Measurements from ENCODE around the gene EPHA2.
"Not testable (repeated sequence)": the region's sequence is repeated elsewhere in the genome, so short reads cannot be mapped to it uniquely, and the experiment has no call there.

Gene EPHA2

DNA sequence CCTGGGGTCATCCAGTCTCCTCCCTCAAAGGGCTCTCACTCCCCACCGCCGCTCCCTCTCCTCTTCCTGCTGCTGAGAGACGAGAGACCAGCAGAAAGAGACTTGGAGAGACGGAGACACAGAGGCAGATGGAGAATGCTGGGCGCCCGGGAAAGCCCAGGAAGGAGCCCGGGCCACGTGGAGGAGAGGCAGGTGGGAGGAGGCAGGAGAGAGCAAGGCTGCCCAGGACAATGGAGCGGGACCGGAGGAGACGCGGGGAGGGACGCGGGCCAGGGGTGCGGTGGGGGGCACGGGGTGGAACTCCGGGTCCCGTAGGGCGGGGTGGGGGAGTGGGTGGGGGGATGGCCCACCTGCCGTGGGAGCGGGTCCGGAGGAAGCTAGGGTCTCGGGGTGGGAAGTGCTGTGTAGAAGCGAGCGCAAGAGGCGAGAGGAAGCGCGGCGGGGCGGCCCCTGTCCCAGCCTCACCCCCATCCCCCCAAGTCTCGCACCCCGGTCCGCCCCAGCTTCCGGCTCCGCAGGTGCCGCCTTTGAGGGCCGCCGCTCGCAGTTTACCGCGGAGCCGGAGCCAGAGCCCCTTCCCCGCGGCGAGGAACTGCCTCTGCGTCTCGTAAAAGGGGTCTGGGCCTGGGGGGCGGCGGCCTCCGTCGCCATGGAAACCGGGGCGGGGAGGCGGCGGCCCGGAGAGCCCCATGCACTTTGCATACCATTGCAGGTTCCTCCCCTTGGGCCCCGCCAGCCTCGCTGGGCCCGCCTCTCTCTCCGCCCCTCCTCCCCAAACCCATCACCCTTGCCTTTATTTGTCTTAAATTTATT, 11.7 kb upstream of the EPHA2 start:
- peak in 2 of 3 donors; percentile 20 to 48 for DNase-seq (ENCODE audit: low read depth in 3 of 3)

DNA sequence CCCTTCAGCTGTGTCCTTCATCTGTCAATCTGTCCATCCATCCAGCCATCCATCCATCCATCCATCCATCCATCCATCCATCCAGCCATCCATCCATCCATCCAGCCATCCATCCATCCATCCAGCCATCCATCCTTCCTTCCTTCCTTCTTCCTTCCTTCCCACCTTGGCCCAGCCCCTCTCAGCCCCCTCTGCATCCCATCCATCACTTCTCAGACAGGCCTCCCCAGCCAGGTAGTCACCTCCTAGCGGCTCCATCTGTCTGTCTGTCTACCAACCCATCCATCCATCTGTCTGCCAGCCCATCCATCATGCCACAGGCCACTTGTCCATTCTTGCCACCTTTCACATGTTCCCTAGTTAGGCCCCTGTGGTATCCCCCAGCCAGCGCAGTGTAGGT, 10.2 kb upstream of the EPHA2 start:
- no peak for DNase-seq (ENCODE audit: low read depth in 3 of 3)

DNA sequence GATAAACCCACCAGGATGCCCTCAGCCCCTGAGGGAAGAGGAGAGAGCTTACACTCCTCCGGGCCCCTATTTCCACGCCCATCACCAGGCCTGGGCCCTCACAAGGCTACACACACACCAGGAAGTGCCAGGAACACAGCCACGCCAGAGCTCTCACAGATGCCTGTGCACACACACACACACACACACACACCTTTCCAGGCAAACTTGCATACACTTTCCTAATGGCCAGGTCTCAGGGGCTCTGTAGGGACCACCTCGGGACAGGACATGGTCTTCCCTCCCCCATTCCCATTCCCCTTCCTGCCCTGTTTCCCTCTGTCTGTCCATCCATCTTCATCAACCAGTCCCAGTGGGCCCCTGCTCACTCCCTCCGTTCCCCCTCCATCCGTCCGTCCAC, 9.7 kb upstream of the EPHA2 start:
- DNase-seq (ENCODE audit: low read depth in 3 of 3), result no peak

DNA sequence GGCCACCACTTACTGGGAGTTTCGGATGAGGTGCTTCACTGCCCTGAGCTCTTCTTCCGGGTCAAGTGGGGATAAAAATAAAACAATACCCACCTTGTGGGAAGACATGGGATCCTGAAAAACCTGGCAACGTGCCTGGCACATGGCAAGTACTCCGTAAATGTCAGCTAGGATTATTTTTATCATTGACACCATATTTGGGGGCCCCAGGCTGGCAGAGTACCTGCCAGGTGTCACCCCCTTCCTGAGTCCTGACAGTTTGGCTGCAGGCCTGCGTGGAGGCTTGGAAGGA, 9.2 kb upstream of the EPHA2 start:
- no peak for DNase-seq (ENCODE audit: low read depth in 3 of 3)

DNA sequence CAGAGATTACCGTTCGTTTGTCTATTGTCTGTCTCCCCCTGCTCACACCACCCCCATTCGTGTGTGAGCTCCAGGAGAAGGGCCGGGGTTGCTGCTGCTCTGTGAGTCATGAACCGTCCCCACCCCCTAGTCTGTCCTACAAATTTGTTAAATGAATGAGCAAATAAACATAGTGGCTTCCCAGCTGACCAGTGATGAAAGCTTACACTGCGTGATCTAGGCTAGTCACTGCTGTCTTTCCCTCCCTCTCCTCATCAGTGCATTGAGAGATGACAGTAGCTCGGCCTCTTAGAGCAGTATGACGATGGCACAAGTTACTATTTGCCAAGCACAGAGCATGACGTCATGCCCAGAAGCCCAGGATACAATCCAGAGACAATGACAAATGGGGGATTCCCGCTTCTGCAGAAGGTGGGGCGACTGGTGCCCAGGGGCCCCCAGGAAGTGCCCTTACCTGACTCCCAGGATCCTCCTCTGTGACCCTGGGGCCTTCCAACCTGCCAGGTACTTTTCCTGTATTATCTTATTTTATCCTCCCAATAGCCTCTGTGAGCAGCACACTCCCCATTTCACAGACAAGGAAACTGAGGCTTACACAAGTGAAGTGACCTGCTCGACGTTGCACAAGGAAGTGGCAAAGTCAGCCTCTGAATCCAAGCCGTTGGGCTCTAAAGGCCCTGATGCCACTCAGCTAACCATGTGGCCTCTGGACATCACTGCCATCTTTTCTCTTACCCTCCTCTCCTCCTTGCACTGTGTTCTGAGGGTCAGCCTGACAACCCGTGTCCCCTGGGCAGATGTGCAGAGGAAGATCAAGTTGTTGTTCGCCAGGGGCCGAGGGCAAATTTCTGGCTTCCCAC, 8.6 kb upstream of the EPHA2 start:
- no peak for DNase-seq (ENCODE audit: low read depth in 3 of 3)

DNA sequence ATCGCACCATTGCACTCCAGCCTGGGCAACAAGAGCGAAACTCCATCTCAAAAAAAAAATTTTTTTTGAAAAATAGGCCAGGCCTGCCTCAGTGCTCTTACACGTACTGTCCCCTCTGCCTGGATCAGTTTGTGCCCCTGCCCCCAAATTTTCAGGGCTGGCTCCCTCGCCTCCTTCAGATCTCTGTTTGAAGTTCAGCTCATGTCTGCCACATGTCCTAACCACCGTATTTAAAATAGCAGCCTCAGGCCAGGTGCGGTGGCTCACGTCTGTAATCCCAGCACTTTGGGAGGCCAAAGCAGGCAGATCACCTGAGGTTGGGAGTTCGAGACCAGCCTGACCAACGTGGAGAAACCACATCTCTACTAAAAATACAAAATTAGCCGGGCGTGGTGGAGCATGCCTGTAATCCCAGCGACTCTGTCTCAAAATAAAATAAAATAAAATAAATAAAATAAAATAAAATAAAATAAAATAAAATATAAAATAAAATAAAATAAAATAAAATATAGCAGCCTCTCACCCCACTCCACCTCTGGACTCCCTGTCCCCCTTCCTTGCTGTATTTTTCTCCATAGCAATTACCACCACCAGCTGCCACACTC, 7.8 kb upstream of the EPHA2 start:
- DNase-seq (ENCODE audit: low read depth in 3 of 3), result not testable (repeated sequence)

DNA sequence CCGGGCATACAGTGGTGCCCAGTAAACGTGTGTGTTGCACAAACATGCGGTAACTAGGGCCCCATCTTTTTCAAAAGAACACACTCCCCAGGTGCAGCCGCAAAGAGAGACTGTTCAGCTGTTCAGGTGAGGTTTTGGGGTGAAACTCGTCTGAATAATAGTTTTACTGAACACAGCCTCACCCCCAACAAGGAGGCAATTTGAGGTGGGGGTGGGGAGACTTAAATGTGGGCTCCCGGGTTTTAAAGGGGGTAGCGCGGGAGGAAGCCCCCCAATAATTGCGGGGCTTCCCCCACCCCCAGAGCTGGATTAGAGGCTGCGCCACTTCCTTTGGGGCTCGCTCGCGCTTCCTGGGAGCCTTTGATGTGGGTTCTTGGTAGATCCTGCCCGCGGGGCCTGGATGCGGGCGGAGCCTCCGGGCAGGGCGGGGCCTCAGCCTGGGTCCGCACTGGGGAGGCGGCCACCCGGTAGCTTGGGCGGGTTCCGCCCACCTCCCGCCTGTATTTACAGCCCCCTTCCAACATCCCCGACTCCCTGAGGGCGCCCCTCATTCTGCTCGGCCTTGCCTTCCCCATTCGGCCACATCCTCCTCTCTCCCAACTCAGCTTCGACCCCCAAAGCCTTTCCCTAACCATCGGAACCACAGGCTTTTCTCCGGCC, 6.4 kb upstream of the EPHA2 start:
- DNase-seq (ENCODE audit: low read depth in 3 of 3), result peak in 2 of 3 donors; percentile 24 to 27

DNA sequence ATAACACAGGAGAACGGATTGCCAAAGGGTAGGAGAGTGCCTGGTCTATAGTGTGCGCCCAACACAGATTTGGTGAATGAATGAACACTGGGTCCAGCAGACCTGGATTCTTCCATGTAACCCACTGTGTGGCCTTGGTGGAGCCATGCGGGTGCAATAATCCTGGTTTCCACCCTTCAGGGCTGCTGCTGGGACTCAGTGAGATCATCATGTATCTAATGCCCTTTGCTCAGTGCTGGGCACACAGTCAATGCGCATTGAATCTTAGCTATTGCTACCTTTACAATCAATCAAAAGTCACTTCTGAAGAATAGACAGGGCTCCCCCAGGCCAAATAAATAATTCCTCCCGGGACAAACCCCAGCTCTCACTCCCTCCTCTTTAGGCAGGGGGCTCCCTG, 5.8 kb upstream of the EPHA2 start:
- no peak for DNase-seq (ENCODE audit: low read depth in 3 of 3)

DNA sequence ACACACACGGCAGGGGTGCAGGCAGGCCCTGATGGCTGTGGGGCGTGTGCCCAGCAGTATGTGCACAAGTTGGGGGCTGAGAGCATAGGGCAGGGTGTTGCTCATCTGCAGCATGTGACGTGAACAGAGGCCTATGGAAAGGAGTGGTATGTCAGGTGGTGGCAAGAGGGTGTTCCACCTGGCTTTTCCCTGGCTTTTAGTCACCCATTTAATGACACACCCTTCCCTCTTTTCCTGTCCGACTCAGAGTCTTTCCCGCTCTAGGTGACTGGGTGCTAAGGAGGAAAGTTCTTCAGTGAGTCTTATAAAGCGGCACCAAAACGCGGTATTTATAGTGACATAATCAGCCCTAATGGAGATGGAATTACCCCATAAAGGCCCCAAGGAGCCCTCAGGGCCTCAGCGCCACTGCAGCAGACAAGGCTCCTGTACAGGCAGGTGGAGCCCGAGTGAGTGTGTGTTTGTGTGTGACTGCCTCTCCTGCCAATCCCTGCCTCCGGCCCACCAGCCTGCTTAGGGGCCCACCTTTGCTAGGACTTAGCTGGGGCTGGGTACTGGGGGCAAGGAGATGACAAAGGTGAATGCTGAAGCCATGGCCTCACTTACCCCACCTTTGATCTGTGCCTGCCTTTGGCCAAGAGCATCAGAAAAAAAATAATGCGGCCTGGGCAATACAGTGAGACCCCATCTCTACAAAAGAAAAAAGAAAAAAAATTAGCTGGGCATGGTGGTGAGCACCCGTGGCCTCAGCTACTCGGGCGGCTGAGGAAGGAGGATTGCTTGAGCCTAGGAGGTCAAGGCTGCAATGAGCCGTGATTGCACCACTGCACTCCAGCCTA, 3.3 kb upstream of the EPHA2 start:
- no peak for DNase-seq (ENCODE audit: low read depth in 3 of 3)

DNA sequence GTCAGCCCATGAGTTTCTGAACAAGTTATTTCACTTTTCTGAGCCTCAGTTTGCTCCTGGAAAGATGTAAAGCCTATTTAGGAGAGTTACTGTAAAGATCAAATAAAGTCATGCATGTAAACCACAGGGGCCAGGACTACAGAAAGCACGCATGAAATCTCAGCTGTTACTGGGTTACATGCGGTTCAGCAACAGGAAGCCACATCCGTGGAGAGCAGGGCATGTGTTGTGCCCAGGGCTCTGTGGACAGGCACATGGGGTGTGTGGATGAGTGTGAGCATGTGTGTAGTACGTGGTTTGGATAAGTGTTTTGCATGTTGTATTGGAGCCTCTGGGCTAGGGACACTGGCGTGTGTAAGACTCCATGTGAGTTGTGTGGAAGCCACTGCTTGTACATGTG, 2.2 kb upstream of the EPHA2 start:
- no peak for DNase-seq (ENCODE audit: low read depth in 3 of 3)

DNA sequence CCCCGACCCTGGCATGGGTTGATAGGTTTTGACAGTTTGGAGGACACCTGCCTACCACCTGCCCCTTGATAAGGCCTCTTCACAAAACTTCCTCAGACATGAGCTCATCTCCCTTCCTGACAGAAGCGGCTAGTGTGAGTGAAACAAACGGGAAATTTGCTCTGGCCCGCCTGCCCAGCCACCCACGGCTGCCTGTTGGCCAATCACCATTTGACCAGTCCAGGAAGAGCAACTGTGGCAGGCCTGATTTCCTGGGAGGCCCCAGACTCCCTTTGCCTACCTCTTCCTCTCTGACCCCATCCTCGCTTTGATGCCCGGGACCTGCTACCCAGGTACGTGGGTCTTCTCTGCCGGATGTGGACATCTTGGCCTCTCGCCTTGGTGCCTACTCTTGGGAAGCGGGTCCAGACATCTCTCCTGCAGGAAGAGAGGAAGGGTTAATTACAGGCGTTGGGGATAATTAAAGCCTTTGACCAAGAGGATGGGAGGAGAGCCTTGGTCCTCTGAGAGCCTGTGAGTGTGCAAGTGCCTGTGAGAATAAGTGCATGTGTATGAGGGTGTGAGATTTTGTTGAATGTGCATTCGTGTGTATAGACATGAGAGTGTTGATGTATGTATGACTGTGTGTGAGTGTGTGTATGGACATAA, 1.1 kb upstream of the EPHA2 start:
- no peak for DNase-seq (ENCODE audit: low read depth in 3 of 3)

DNA sequence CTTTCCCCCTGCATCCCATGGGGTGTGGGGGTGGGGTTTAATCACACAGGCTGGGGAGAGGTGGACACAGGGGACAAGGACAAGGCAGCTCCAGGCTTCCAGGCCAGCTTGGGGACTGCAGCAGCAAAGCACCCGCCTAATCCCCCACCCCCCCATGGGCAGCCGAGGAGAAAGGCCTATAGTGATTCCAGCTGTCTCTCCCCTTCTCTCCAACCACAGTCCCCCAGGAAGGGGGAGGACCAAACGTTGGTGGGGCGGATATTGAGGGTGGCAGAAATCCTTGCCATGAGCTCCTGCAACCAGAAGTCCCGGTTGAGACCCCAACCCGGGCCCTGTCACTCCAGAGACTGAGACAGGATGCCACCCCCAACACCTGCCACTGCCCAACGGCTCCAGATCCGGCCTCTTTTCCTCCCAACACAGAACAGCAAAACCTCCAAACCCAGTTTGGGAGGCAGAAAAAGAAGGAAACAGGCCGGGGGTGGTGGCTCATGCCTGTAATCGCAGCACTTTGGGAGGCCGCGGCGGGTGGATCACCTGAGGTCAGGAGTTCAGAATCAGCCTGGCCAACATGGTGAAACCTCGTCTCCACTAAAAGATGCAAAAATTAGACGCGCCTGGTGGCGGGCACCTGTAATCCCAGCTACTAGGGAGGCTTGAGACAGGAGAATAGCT, 1.7 kb downstream of the EPHA2 start:
- no peak for DNase-seq (ENCODE audit: low read depth in 3 of 3)

DNA sequence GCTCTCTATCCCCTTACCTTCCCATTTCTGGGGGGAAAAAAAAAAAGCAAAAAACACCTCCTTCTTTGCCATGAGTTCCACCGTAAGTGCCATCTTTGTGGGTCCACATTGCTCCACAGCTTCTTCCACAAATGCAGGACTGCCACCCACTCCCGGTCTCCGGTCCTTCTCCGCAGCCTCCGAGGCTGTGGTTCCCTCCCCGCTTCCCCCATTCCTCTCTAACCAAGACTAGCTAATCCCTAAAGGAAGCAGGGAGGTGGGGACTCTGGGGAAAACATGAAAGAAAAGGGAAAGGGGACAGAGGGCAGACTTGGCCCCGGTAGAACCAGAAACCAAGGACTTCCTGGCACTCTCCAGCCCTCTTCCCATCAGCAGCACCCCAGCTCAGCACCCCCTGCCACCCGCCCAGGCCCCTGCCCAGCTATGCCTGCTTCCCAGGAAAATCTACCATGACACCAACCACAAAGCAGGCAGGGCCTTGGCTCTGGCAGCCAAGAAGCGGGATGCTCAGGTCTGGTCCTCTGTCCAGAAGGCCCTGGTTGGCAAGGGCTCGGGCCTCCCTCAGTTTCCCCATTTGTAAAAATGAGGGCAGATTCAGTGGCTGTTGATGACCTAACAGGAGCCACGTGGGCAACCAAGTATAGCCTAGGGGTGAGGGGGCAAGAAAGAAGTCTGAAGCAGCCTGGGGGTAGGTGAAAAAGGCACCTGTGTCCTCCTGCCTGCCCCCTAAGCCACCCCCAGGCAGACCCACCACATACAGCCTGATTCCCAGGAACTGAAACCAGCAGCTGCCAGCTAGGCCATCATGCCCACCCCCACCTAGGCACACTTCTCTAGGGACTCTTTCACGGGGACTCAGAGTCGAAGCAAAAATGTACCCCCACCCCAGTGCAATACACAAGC, 2.5 kb downstream of the EPHA2 start:
- DNase-seq (ENCODE audit: low read depth in 3 of 3), result no peak

DNA sequence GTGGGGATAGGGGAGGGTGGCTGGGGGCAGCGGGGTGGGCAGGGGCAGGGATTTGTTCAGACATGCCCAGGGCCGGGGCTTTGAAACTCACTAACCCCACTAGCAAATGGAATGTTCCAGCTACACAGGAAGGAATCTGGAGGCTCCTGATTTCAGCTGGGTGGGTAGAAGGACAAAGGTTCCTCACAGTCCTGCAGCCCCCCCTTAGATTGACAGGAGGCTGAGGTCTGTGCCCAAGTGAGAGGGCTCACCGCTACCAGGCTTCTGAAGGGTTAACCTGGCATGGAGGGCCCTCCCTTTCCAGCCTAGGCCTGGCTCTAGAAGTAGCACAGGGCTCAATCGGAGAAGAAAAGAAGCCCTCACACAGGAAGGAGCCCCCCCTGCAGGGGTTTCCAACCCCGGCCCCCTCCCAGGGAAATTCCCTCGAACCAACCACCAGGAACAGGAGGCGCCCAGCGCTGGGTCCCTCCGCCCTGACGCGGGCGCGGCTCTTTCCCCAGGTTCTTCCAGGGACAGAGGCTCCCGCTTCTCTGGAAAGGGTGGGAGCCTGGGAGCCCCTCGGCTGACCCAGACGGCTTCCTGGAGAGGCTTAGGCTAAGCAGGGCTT, 3.3 kb downstream of the EPHA2 start:
- DNase-seq (ENCODE audit: low read depth in 3 of 3), result no peak

DNA sequence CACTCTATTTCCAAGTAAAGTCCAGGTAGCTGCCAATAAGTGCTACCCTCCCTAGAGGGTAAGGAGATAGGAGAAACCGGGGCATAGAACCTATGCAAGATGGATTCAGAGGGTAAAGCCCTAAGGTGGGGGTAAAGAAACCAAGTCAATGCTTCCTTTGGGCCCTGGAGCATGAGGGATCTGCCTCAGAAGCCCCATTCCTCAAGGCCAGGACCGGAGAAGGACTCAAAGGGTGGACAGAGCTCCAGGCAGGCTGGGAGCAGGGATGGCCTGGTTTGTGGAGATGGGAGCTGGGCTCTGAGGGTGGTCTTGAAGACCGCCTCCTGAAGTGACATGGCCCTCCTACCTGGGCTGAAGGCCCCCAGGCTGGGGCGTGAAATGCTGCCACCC, 3.9 kb downstream of the EPHA2 start:
- no peak for DNase-seq (ENCODE audit: low read depth in 3 of 3)

DNA sequence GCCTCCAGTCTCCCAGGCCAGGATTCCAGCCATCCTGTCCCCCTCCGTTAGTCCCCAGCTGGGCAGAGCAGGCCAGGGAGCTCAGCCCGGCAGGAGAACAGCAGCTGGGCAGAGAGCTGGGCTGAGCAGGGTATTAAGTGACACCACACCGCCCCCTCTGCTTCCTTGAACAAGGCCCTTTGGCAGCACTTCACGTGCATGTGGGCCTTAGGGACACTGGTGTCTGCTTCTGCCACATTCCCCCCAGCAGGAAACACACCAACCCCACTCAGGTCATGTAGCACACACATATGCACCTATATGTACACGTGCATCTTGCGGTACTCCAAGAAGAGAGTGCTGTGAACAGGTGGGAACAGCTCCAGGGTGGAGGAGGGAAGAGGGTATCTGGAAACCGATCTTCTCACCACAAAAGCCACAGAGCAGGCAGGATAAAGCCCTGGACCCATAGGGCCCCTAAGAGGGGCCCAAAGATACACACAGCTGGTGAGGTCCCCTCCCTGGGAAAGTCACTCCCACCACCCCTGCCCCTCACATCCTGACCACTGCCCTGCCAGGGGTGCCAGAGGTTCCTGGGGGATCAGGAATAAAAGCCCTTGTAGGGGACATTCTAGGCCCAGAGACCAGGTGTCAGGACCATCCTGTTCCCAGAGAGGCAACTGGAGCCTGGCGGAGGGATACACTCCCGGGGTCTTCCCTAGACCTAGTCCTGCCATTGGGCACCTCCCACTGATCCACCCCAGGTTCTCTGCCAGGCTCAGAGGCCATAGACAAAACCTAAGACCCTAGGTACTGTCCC, 4.5 kb downstream of the EPHA2 start:
- DNase-seq (ENCODE audit: low read depth in 3 of 3), result no peak

DNA sequence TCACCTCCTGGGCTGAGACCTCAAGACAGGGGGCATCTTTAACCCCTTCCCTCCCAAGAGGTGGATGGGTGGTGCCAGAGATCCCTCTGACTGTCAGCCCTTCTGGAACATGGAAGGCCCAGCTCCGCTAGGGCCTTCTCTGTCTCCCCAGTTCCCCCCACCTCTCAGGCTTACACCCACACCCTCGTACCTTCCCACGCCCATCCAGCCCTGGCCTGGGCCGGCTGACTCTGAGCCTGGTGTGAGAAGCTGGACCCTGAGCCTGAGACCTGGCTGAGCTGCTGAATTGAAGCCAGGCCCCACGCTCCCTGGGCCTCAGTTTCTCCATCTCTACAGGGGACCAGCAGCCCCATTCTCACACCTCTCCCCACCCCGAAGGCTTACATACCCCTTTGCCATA, 5.4 kb downstream of the EPHA2 start:
- no peak for DNase-seq (ENCODE audit: low read depth in 3 of 3)

All from stimulated activated CD4-positive, alpha-beta T cell treated with anti-CD3 and anti-CD28 coated beads, TNF-alpha, amount 100 ng/mL, for 48 hours (primary cell).